Measurements from ENCODE around the gene PSMC3. TPM values are rescaled to one million over a fixed set of nuclear protein-coding genes. Genes with fewer than 3 reads are reported as not detected.

The PSMC3 gene
- total and polyA plus RNA-seq, 9 of the 15 experiments (the other 6 are each of a cell fraction or from before 2014, with no cell fraction given), result 44.3 to 324 (median 240) TPM

GRCh38 chr11:47378836-47379170 is 47.4 kb downstream of the PSMC3 start (continued):
- no peak for TF ChIP-seq STAT6 (CRISPR knock-in tag; IDR thresholded peaks at IDR 0.05)
- TF ChIP-seq SIX5 (IDR thresholded peaks at IDR 0.05; ENCODE audit: borderline replicate concordance in 1 of 2, insufficient read depth in 1 of 2, low read depth in 1 of 2, low read length in 2 of 2), result no peak
- no peak for TF ChIP-seq RUNX1 (IDR thresholded peaks at IDR 0.05; ENCODE audit: low read depth)
- TF ChIP-seq DLX4 (CRISPR knock-in tag; IDR thresholded peaks at IDR 0.05), result no peak
- TF ChIP-seq HOMEZ (CRISPR knock-in tag; IDR thresholded peaks at IDR 0.05), result no peak
- 0 out of 2 replicates have a peak, but pooled peaks have one; percentile 35 for TF ChIP-seq ADNP (tag; IDR thresholded peaks at IDR 0.05)
- no peak for TF ChIP-seq ZNF696 (CRISPR knock-in tag; conservative IDR thresholded peaks at IDR 0.05)
- no peak for TF ChIP-seq SMARCA5 (IDR thresholded peaks at IDR 0.05)
- TF ChIP-seq JUND (IDR thresholded peaks at IDR 0.05; ENCODE audit: borderline replicate concordance, low read depth, low read length), result no peak
- no peak for TF ChIP-seq JUND (tag; IDR thresholded peaks at IDR 0.05; ENCODE audit: borderline replicate concordance, low read depth, low read length)
- TF ChIP-seq ARID4B (CRISPR knock-in tag; IDR thresholded peaks at IDR 0.05), result no peak
- TF ChIP-seq ZNF584 (CRISPR knock-in tag; IDR thresholded peaks at IDR 0.05; ENCODE audit: low read depth), result no peak
- peak; percentile 27; the same call in 1 of the 2 replicates for TF ChIP-seq ZNF143 (CRISPR knock-in tag; IDR thresholded peaks at IDR 0.05)
- TF ChIP-seq SRF (CRISPR knock-in tag; IDR thresholded peaks at IDR 0.05), result no peak
- TF ChIP-seq HEY1 (CRISPR knock-in tag; IDR thresholded peaks at IDR 0.05; ENCODE audit: borderline replicate concordance), result no peak
- TF ChIP-seq PKNOX1 (IDR thresholded peaks at IDR 0.05), result no peak
